Measurements from ENCODE around the gene METTL13.

- no peak for TF ChIP-seq REST (IDR thresholded peaks at IDR 0.05; ENCODE audit: insufficient replicate concordance, low read depth)
- TF ChIP-seq POLR2AphosphoS5 (IDR thresholded peaks at IDR 0.05; ENCODE audit: low read depth), result no peak
- TF ChIP-seq CTCF (IDR thresholded peaks at IDR 0.05; ENCODE audit: insufficient read depth, low read length), result no peak
- no peak for TF ChIP-seq SPI1 (IDR thresholded peaks at IDR 0.05; ENCODE audit: borderline replicate concordance, low read depth)
- no peak for TF ChIP-seq GABPA (IDR thresholded peaks at IDR 0.05; ENCODE audit: low read depth)
Measured at GRCh38 chr1:171800851-171801250, 19.4 kb downstream of the METTL13 start.
